SJCRH30 (cell line): ENCODE results near the gene HBQ1. TPM values are rescaled to one million over a fixed set of nuclear protein-coding genes. Genes with fewer than 3 reads are reported as not detected.

Experiments used
- total RNA-seq: library from RNA; depleted of rRNA; stranded (reverse); fragments of >200 nt; shearing (Covaris generic); gene quantifications from 2 replicates; pipeline ENCODE4 v1.2.3, GENCODE V29; 2014; rRNA removed

The HBQ1 gene
- total RNA-seq, 1 experiment from 2014 or later = not detected

Other genes starting within 250 kb of the HBQ1 start
- 20.9 and 24.3 TPM in 2 replicates for gene POLR3K, start 126.9 kb upstream of the HBQ1 start, total RNA-seq
- 60.7 and 63.4 TPM in 2 replicates for gene SNRNP25, start 126.6 kb upstream of the HBQ1 start, total RNA-seq
- 24.1 and 25.3 TPM in 2 replicates for gene RHBDF1, start 107.8 kb upstream of the HBQ1 start, total RNA-seq
- gene MPG, start 102.2 kb upstream of the HBQ1 start, total RNA-seq = 37.8 and 47.2 TPM in 2 replicates
- gene NPRL3, start 41.8 kb upstream of the HBQ1 start, total RNA-seq = 9.8 and 11.5 TPM in 2 replicates
- not detected in 2 replicates for gene HBZ, start 27.8 kb upstream of the HBQ1 start, total RNA-seq
- gene HBM, start 14.5 kb upstream of the HBQ1 start, total RNA-seq = not detected in 2 replicates
- not detected in 2 replicates for gene HBA2, start 7.6 kb upstream of the HBQ1 start, total RNA-seq
- gene HBA1, start 3.8 kb upstream of the HBQ1 start, total RNA-seq = 0.33 TPM in 1 of 2 replicates, not detected in the other
- 38.0 and 47.4 TPM in 2 replicates for gene LUC7L, start 49.0 kb downstream of the HBQ1 start, total RNA-seq
- 28.3 and 28.9 TPM in 2 replicates for gene FAM234A, start 54.4 kb downstream of the HBQ1 start, total RNA-seq
- gene RGS11, start 95.5 kb downstream of the HBQ1 start, total RNA-seq = not detected in 2 replicates
- gene ARHGDIG, start 100.1 kb downstream of the HBQ1 start, total RNA-seq = not detected in 2 replicates
- 0.18 and 0.38 TPM in 2 replicates for gene PDIA2, start 102.7 kb downstream of the HBQ1 start, total RNA-seq
- gene AXIN1, start 172.3 kb downstream of the HBQ1 start, total RNA-seq = 20.9 and 21.1 TPM in 2 replicates
- 81.4 and 96.8 TPM in 2 replicates for gene MRPL28, start 190.1 kb downstream of the HBQ1 start, total RNA-seq
- gene PGAP6, start 201.5 kb downstream of the HBQ1 start, total RNA-seq = 25.6 and 27.5 TPM in 2 replicates
- gene NME4, start 216.7 kb downstream of the HBQ1 start, total RNA-seq = 140 and 149 TPM in 2 replicates
- 4.8 and 5.7 TPM in 2 replicates for gene DECR2, start 221.4 kb downstream of the HBQ1 start, total RNA-seq
- 28.6 and 30.2 TPM in 2 replicates for gene RAB11FIP3, start 245.2 kb downstream of the HBQ1 start, total RNA-seq